ENCODE measurements around the gene GPLD1. TPM values are rescaled to one million over a fixed set of nuclear protein-coding genes. Genes with fewer than 3 reads are reported as not detected.

Gene GPLD1
- total RNA-seq, 1 donor from 2014 or later = 1.8 TPM

DNA sequence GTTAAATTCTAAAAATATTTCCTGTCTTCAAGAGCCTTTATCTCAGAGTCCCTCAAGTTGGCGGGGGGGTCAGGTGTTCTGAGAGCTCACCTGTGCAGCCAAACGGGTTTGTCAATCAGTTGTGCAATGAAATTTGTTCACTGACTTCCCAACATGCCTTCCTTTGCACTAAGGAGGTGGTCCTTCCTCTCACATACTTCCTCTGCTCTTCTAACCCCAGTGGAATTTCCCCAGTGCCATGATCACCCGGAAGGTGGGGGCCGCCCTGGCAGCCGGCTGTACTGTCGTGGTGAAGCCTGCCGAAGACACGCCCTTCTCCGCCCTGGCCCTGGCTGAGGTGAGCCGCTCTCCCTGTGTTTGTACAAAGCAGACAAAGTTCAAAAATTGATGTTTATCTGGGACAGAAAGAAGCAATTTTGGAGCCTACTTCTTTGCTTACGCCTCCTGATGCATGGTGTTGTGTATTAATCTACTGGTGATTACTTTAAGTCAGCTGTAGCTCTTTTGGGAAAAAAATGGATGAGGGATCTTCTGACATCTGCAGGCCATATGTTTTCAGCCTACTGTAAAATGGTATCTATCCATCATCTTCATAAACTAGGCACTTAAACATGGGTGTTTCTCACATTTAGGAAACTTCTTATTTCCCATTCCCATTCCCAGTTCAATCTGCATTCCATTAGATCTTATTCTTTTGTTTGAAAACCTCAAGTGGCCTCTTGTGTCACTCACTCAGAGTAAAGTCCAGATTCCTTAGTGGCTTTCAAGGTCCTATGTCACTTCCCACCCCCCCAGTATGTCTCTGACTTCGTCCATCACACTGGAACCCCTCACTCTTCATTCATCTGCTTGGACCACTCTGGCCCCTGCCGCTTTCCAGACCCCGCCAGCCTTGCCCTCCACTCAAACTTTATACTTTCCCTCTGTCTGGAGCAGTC is 15.5 kb upstream of the GPLD1 start:
- no peaks in the 10 kb centered on the region for H3K36me3 ChIP-seq (ENCODE audit: control insufficient read depth, insufficient read depth, low read length)
- no peaks in the 10 kb centered on the region for H3K27me3 ChIP-seq (ENCODE audit: control insufficient read depth, insufficient read depth, low read length)
- no peak for TF ChIP-seq CTCF (IDR thresholded peaks at IDR 0.05; ENCODE audit: insufficient read depth, low read length, poor library complexity, severe bottlenecking)
- no peak for DNase-seq (ENCODE audit: low read depth)
- no peak overlapping the region for H3K4me3 ChIP-seq (ENCODE audit: low read depth, low read length)

DNA sequence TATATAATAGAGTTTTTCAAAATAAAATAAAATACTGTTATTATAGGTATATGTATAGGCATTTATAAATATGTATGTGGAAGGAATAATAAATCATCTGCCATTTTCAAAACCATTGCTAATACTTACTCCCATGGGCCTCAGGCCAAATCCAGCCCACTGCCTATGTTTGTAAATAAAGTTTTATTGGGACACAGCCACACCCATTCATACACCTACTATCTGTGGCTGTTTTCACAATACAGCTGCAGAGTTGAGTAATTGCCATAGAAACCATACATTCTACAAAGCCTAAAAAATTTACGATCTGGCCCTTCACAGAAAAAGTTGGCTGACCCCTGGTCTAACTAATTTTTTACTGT is 14.9 kb upstream of the GPLD1 start:
- DNase-seq (ENCODE audit: low read depth) = no peak
- no peaks in the 10 kb centered on the region for H3K27me3 ChIP-seq (ENCODE audit: control insufficient read depth, insufficient read depth, low read length)

DNA sequence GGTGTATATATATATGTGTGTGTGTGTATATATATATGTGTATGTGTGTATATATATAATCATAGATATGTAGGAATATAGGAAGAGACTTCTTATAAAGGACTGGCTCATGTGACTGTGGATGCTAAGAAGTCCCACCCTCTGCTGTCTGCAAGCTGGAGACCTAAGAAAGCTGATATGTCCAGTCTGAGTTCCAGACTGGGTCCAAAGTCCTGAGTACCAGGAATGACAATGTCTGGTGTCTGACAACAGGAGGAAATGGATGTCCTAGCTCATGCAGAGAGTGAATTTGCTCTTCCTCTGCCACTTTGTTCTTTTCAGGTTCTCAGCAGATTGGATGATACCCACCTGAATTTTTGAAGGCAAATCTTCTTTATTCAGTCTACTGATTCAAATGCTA is 12.5 kb upstream of the GPLD1 start:
- Histone ChIP-seq H3K36me3 (ENCODE audit: control insufficient read depth, insufficient read depth, low read length) (no peaks in the 10 kb centered on the region), H3K27me3 (ENCODE audit: control insufficient read depth, insufficient read depth, low read length) (no peaks in the 10 kb centered on the region), H3K4me3 (ENCODE audit: low read depth, low read length) (no peak overlapping the region)
- no peak for TF ChIP-seq CTCF (IDR thresholded peaks at IDR 0.05; ENCODE audit: insufficient read depth, low read length, poor library complexity, severe bottlenecking)
- DNase-seq (ENCODE audit: low read depth) = no peak

More for the DNA sequence above, 14.9 kb upstream of the GPLD1 start:
- Histone ChIP-seq H3K36me3 (ENCODE audit: control insufficient read depth, insufficient read depth, low read length) (no peaks in the 10 kb centered on the region), H3K4me3 (ENCODE audit: low read depth, low read length) (no peak overlapping the region)
- no peak for TF ChIP-seq CTCF (IDR thresholded peaks at IDR 0.05; ENCODE audit: insufficient read depth, low read length, poor library complexity, severe bottlenecking)

DNA sequence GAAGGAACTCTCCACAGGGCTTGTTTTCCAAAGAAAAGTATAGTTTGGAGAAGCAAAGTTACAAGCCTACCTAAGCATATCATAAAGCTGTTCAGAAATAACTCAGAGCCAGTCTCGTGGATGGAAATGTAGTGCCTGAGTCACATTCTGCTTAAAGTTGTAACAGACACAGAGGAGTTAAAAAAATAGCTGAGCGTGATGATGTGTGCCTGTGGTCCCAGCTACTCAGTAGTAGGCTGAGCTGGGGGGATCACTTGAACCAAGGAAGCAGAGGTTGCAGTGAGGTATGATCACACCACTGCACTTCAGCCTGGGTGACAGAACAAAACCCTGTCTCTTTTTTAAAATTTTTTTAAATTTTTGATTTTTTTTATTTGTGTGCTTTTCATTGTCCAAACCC is 12.0 kb upstream of the GPLD1 start:
- no peak overlapping the region for H3K4me3 ChIP-seq (ENCODE audit: low read depth, low read length)
- no peak for TF ChIP-seq CTCF (IDR thresholded peaks at IDR 0.05; ENCODE audit: insufficient read depth, low read length, poor library complexity, severe bottlenecking)

DNA sequence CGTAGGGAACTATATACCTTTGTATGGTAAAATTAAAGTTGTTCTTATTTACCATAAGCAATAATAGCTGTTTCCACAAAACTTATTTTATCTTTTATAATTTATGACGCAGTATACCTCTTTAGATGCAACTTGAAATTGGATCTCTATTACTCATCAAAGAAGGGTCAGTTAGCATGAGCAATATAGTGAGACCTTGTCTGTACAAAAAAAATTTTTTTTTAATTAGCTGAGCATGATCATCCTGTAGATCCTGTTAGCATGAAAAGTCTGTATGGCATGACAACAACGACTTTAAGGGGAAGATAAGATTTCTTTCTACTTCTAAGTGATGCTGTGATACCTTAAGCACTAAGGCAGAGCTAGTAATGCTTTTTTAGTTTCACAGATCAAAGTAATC is 11.3 kb upstream of the GPLD1 start:
- no peak for DNase-seq (ENCODE audit: low read depth)
- TF ChIP-seq CTCF (IDR thresholded peaks at IDR 0.05; ENCODE audit: insufficient read depth, low read length, poor library complexity, severe bottlenecking) = no peak
- no peaks in the 10 kb centered on the region for H3K36me3 ChIP-seq (ENCODE audit: control insufficient read depth, insufficient read depth, low read length)

More for the DNA sequence above, 12.0 kb upstream of the GPLD1 start:
- no peaks in the 10 kb centered on the region for H3K36me3 ChIP-seq (ENCODE audit: control insufficient read depth, insufficient read depth, low read length)
- no peak for DNase-seq (ENCODE audit: low read depth)
- H3K27me3 ChIP-seq (ENCODE audit: control insufficient read depth, insufficient read depth, low read length) = no peaks in the 10 kb centered on the region

More for the DNA sequence above, 11.3 kb upstream of the GPLD1 start:
- Histone ChIP-seq H3K4me3 (ENCODE audit: low read depth, low read length) (no peak overlapping the region), H3K27me3 (ENCODE audit: control insufficient read depth, insufficient read depth, low read length) (no peaks in the 10 kb centered on the region)

Measured in kidney epithelial cell (primary cell).